WERI-Rb-1 (cell line): ENCODE results near the gene TXNIP.

ENCODE experiments used
- DNase-seq: peaks from one replicate; pipeline ENCODE4 v3.0.0-alpha.2; 2020
- H3K27ac ChIP-seq: fragments of 250-450 bp; sonication (Bioruptor Pico); 2 replicates; pipeline ENCODE4 v1.5.1; 2020; ENCODE audit warnings: mild to moderate bottlenecking, moderate library complexity
- H3K27me3 ChIP-seq: fragments of 250-450 bp; sonication (Bioruptor Pico); 2 replicates; pipeline ENCODE4 v1.5.1; 2021; ENCODE audit warnings: mild to moderate bottlenecking, low read depth, moderate library complexity; ENCODE audit not compliant: insufficient read depth, severe bottlenecking
- H3K36me3 ChIP-seq: fragments of 250-450 bp; sonication (Bioruptor Pico); 2 replicates; pipeline ENCODE4 v1.5.1; 2020; ENCODE audit warnings: mild to moderate bottlenecking, moderate library complexity
- H3K4me3 ChIP-seq: 2 replicates; pipeline ENCODE4 v1.5.1; 2011; ENCODE audit warnings: low read depth, mild to moderate bottlenecking, control low read depth, low read length
- H3K9me3 ChIP-seq: fragments of 250-450 bp; sonication (Bioruptor Pico); 2 replicates; pipeline ENCODE4 v1.5.1; 2021; ENCODE audit warnings: mild to moderate bottlenecking, moderate library complexity; ENCODE audit not compliant: severe bottlenecking
- TF ChIP-seq, protein P1 (sequence below): IDR thresholded peaks from 2 replicates; pipeline ENCODE4 v1.5.1; 2011; ENCODE audit warnings: low read depth, mild to moderate bottlenecking, control low read depth, inconsistent platforms, low read length

Gene TXNIP

DNA sequence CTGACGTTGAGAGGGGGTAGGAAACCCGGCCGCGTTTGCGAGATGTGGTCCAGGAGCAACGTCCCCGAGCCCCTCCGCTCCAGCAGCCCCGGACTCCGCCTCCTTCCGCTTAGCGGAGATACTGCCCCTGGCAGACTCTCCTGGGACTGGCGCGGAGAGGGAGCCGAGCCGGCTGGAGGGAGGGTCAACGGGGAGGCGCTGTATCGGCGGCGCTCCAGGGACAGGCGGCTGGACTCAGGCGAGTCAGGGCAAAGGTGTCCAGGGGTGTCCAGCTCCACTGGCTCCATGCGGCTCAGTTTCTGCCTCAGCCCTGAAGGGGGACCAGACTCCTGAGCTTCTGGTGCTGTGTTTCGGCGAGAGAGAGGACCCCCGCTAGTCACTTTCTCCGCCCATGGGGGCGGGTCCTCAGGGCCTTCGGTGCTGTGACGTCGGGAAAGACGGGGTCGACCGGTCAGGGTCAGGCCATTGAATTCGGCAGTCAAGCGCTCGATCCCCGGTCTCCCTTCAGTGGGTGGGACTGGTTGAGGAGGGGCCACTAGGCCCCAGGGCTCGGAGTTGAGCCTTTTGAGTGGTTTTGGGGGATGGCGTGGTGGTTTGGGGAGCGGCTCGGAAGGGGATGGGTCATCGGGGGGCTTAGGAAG, 35.8 kb downstream of the TXNIP start:
- DNase-seq = peak; percentile 96
- H3K36me3 ChIP-seq = no peaks in the 10 kb centered on the region
- peak overlapping the region; percentile 75 for H3K4me3 ChIP-seq
- no peaks in the 10 kb centered on the region for H3K9me3 ChIP-seq
- peak overlapping the region; percentile 26 for H3K27ac ChIP-seq
- TF ChIP-seq, protein P1, sequence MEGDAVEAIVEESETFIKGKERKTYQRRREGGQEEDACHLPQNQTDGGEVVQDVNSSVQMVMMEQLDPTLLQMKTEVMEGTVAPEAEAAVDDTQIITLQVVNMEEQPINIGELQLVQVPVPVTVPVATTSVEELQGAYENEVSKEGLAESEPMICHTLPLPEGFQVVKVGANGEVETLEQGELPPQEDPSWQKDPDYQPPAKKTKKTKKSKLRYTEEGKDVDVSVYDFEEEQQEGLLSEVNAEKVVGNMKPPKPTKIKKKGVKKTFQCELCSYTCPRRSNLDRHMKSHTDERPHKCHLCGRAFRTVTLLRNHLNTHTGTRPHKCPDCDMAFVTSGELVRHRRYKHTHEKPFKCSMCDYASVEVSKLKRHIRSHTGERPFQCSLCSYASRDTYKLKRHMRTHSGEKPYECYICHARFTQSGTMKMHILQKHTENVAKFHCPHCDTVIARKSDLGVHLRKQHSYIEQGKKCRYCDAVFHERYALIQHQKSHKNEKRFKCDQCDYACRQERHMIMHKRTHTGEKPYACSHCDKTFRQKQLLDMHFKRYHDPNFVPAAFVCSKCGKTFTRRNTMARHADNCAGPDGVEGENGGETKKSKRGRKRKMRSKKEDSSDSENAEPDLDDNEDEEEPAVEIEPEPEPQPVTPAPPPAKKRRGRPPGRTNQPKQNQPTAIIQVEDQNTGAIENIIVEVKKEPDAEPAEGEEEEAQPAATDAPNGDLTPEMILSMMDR = peak; percentile 50
- H3K27me3 ChIP-seq = no peaks in the 10 kb centered on the region

DNA sequence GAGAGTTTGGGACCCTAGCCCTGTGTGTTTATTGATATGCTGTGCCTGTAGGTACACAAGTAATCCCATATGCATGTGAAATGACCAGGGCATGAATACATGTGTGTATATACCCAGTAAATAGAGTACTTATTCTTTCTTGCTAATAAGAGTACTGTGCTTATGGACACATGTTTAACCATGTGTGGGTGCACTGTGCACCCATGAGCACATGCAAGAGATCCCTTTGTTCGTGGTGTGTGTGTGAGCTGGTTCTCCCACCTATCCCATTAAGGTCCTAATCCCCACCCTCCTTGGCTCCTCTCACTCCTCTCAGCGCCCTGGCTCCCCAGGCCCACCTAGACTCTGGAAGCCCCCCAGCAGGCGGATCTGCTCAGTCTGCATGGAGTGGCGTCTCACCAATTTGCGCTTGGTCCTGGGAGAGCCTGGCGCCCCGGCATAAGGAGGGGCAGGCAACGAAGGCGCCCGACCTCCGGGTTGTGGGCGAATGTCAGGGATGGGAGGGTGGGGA, 36.4 kb downstream of the TXNIP start:
- TF ChIP-seq, protein P1 = no peak
- Histone ChIP-seq H3K4me3 (peak overlapping the region; percentile 75), H3K9me3 (no peaks in the 10 kb centered on the region), H3K27ac (peak overlapping the region; percentile 26), H3K36me3 (no peaks in the 10 kb centered on the region), H3K27me3 (no peaks in the 10 kb centered on the region)
- DNase-seq = no peak

DNA sequence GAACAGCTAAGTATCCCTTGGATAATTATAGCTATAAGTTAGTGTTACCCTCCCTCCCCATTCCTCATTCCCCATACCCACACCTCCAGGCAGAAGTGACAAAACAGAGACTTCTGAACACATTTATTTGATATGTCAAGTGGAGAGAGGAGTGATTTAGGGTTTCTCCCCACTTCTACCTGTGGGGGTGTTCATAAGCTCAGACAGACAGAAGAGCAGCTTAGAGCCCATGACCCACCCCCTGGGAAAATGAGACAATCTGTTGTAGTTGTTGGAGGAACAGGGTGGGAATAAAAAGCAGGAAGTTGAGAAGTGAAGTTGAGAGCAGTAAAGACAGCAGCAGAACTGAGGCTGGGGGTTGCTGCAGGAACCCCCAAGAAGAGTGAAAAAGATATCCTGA, 37.0 kb downstream of the TXNIP start:
- Histone ChIP-seq H3K4me3 (peak overlapping the region; percentile 75; the same call in 1 of the 2 replicates), H3K27me3 (no peaks in the 10 kb centered on the region), H3K36me3 (no peaks in the 10 kb centered on the region; the same call in 1 of the 2 replicates), H3K9me3 (no peaks in the 10 kb centered on the region), H3K27ac (no peak overlapping the region)
- no peak for DNase-seq
- TF ChIP-seq, protein P1 = no peak

DNA sequence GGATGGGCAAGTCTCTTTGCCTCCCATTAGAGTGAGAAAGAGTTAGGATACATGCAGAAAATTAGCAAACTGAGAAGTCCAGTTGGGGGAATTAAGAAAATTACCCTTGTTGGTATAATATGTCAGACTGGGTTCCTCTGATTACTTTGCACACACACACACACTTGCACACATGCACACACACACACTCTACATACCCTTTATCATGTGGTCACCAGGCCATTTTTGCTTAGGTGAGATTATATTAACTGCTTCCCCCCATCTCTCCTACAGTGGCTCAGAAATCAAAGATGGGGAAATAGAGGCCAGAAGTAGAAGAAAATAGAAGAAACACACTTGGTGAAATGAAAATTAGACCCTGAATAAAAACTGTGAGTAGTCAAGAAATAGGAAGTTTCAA, 37.6 kb downstream of the TXNIP start:
- no peak overlapping the region; the same call in 1 of the 2 replicates for H3K27ac ChIP-seq
- no peak for DNase-seq
- TF ChIP-seq, protein P1 = no peak
- no peaks in the 10 kb centered on the region for H3K9me3 ChIP-seq
- no peak overlapping the region for H3K4me3 ChIP-seq
- no peaks in the 10 kb centered on the region; the same call in 1 of the 2 replicates for H3K36me3 ChIP-seq
- no peaks in the 10 kb centered on the region for H3K27me3 ChIP-seq

DNA sequence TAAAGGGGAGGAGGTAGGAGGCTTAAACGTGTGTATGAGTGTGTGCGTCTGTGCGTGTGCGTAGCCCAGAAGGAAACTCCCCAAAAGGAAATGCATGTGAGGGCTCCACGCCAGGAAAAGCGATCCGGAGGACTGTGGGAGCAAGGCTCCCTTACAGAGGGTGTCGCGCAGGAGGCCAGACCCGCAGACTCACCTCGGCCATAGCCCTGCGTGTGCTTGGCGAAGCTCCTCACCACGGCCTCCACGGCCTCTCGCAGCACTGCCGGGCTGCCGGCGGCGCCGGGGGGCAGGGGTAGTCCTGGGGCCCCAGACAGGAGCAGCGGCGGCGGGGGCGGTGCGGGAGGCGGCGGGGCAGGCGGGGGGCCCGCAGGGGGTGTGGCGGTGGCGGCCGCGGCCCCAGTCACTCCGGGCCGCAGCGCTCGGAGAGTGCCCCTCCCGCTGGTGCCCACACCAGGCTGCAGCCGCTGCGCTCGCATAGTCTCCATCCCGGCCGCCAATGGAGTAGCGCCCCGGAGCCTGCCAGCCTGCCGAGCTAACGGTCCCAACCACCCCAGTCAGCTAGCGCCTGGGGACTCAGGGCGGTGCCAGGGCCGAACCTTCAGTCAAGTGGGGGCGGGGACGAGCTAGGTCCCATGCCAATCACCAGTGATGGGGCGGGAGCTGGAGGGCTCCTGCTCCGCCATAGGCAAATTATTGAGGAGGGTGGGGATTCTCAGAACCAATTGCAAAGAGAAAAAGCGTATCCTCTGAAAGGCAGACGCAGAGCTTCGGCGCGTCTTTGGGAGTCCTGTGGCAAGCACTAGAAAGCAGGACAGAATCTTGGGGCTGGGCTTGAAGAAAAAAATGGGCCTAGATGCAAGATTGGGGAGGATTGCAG, 38.7 kb downstream of the TXNIP start, which contains the start of gene LIX1L:
Gene LIX1L, minus strand, starts transcription at position 575 of the 877 bp plus-strand sequence. Its CDS starts 90 bp downstream, at position 485.
- H3K36me3 ChIP-seq = no peaks in the 10 kb centered on the region; the same call in 1 of the 2 replicates
- DNase-seq = peak; percentile 100
- H3K27ac ChIP-seq = peak within 1 kb of the TSS; percentile 69
- TF ChIP-seq, protein P1 = 0 out of 2 replicates have a peak, but pooled peaks have one; percentile 0
- no peaks in the 10 kb centered on the region for H3K9me3 ChIP-seq
- H3K4me3 ChIP-seq = peak within 1 kb of the TSS; percentile 57
- no peaks in the 10 kb centered on the region for H3K27me3 ChIP-seq
